GM12872 (cell line): Measurements from ENCODE around the gene TRAIP.

ENCODE experiments used
- TF ChIP-seq, protein P1 (sequence below): IDR thresholded peaks from 3 replicates; pipeline ENCODE4 v1.5.1; 2011; ENCODE audit warnings: low read depth, mild to moderate bottlenecking, low read length, moderate library complexity; ENCODE audit not compliant: insufficient read depth

Gene TRAIP

DNA sequence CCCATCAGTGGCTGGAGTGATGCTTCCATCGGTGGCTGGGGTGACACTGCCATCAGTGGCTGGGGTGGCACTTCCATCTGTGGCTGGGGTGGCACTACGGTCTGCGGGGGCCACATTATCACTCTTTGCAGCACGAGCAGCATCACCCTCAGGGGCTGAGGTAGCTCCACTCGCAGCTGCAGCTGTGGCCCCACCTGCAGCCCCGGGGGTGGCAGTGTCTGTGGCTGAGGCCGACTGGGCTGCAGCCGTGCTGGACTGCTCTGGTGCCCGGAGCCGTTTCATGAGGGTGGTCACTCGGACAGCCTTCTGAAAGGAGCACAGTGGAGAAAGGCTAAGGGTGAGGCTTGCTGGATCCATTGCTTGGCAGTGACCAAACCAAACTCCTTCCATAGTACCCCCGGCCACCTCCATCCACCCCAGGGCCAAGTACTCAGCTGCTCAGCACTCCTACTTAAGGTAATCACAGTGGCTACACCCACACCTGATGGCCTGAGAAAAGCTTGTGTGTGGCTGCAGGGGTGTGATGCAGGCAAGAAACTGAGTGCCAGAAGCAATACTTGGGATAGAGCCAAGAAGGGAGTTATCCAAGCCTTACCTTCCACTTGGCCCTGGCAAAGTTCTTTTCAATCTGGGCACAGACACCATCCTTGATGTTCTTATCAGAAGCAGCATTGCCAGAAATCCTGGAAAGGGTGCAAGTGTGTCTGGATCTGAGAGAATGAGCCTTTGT, 3.4 kb upstream of the TRAIP start:
- TF ChIP-seq, protein P1, sequence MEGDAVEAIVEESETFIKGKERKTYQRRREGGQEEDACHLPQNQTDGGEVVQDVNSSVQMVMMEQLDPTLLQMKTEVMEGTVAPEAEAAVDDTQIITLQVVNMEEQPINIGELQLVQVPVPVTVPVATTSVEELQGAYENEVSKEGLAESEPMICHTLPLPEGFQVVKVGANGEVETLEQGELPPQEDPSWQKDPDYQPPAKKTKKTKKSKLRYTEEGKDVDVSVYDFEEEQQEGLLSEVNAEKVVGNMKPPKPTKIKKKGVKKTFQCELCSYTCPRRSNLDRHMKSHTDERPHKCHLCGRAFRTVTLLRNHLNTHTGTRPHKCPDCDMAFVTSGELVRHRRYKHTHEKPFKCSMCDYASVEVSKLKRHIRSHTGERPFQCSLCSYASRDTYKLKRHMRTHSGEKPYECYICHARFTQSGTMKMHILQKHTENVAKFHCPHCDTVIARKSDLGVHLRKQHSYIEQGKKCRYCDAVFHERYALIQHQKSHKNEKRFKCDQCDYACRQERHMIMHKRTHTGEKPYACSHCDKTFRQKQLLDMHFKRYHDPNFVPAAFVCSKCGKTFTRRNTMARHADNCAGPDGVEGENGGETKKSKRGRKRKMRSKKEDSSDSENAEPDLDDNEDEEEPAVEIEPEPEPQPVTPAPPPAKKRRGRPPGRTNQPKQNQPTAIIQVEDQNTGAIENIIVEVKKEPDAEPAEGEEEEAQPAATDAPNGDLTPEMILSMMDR = no peak

DNA sequence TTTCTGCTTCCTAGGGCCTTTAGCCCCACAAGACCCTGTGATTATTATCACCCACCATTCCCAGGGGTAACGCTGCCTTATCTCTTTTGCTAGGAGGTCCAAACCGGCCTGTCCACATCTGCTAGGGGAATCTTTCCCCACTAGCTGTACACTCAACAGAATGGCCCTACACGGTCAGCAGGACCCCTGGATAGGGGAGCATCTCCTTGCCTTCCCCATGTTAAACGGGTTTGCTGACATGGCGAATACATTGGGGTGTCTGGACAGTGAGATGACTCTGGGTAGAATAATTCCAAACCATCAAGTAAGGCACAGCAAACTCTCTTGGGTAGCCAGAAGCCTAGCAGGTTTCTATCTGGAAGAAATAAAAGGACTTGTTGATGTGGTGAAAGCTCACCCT, 702 bp downstream of the TRAIP start:
- TF ChIP-seq, protein P1 = no peak

DNA sequence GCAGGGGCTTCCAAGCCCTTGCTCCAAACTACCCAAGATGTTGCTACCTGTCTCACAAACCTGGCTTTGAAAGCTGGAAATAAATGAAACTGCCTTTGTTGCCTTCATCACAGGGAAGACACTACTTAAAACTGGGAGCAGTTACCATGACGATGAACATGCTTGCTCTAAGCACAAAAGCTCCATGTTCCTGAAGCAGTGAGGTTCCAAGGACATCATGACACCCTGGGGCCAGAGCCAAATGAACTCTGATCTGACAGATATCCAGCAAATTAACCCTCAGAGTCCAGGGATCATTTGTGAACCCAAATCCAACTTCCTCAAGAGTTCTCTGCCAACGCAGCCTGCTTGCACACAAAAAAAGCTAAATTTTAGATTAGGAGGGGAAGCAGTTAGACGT, 10.7 kb downstream of the TRAIP start:
- TF ChIP-seq, protein P1 = no peak

DNA sequence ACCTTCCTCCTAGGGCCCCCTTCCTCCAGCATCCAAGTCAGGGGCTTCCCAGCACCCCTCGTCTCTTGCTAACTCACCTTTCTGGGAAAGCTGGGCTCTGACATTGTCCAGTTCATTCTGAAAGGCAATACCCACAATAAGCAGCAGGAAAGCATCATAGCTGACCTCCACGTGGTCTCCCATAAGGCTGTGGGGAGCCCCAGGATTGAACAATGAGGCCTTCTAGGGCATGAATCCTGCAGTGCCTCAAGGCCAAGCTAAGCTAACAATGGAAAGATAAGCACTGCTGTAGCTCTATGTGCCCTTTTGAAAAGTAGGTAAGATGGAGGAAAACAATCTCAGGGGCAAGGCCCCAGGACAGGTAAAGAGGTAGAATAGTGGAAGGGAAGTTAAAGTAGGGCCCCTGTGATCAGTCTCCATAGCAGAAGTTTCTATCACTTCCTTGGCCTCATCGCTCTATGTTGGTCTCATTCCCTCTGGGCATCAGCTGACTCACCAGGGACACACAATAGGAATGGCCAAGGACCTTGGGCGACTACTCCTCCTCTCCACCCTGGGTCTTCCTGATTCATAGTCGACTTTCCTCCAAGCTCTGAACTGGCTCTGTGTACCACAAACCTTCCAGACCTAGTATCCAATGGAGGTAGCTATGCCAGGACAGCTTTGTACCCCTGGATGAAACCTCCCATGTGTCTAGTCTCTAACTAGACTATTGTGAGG, 11.7 kb downstream of the TRAIP start:
- TF ChIP-seq, protein P1 = no peak

DNA sequence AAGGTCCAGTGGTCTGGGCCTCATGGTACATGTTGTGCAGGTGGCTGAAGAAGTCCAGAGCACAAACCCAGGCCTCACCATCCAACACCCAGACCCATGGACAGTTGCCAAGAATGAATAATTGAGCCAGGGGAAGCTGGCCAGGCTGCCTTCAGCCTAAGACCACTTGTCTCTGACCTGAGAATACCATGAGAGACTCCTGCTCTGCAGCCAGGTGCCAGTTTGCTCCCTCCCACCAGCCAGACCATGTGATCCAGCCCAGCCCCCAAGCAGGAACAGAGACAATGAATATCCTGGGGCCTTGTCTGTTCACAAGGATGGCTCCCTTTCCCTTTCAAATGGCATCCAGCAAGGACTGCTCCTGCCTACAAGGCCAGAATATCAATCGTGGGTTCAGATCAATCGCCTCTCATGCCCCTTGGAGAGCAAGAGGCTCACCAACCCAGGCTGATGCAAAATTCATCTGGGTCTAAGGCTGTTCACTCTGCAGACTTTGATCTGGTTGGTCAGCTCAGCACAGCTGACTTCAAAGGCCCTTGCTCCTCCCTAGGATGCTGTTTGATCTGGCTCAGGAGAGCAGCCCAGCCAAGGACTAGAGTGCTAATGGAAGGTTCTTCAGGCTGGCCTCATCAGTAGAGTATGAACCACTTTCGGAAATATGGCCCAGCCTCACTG, 13.4 kb downstream of the TRAIP start:
- TF ChIP-seq, protein P1 = no peak

DNA sequence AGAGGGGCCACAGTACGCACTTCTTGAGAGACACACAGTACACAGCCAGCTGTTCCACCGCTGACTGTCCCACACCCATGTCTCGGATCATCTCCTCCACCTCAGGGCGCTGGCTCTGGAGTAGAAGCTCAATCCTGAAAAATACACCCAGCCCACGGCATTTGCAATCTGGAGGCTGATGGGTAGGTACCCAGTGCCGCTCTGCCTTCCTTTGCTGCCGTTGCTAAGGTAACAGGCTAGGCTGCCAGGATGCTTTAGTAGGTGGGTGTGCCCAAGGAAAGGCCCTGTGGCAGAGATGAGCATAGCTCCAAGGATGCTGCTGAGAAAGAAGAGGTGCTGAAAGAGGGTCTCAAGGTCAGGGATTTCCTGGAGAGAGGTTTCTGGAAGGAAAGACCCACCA, 14.6 kb downstream of the TRAIP start:
- TF ChIP-seq, protein P1 = no peak

DNA sequence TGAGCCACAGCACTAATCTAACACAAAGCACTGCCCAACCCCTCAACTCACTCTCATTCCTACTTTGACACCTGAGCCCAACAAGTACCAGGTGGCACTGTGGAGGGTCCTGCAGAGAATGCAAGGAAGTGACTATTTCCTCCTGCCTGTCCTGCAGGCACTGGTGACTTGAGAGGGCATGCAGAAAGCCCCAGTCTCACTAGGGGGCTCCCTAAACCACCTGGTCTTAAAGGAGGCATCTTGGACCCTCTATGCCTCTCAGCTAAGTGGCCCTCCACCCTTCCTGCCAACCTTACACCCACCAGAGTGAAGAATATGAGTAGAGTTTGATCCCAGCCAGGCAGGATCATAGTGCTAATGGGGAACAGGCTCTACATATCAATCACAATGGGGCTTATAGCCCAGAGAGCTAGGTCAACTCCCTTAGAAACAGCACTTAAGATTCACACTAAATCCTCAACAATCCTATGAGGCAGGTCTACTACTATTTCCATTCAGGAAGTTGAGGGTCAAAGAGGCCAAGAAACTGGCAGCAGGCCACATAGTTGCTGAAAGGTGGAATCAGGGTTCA, 15.2 kb downstream of the TRAIP start:
- TF ChIP-seq, protein P1 = peak; percentile 65
